Activated CD8-positive, alpha-beta memory T cell treated with anti-CD3 and anti-CD28 coated beads, Interleukin-2, amount 50 U/mL, for 24 hours (primary cell): ENCODE results near the gene OIP5.
A peak's percentile ranks its signal among the peaks of the same experiment; 100 is the strongest.
"Not testable (repeated sequence)": the region's sequence is repeated elsewhere in the genome, so short reads cannot be mapped to it uniquely, and the experiment has no call there.

Experiments
- DNase-seq: peaks from one replicate; pipeline ENCODE4 v3.0.0-alpha.2; 2020; ENCODE audit errors: extremely low read depth

The OIP5 gene

DNA sequence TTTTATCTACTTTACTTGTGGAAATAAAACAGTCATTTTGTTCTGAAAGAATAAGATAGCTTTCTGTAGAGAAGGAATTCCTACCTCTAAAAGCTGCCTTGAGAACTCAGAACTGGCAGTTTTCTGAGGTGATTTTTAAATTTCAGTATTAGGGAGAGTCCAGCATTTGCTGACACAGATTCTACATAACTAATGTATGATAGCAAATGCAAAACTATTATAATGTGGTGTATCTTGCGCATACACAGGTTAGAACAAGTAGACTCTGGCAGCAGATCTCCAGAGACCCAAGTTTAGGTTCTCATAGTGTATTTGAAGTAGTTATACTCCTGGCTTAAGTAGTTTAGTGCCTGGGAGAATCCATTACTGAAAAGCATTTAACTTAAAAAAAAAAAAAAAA, 30.8 kb downstream of the OIP5 start:
- no peak for DNase-seq

DNA sequence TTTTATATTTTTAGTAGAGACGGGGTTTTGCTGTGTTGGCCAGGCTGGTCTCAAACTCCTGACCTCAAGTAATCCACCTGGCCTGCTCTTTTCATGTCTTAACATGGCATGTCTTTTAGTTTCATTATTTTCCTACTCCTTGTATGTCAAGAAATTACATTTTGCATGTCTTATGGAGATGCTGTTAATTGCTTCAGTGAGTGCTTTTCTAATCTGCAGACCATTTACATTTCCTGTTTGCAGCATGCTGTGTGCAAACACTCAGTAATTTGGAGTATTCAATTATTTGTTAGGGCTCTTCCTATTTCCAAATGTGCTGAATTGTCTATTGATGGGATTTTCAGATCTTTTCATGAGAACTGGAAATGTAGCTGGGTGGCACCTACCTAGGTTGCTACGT, 31.3 kb downstream of the OIP5 start:
- DNase-seq: not testable (repeated sequence)

- no peak for DNase-seq
Observed at GRCh38 chr15:41292521-41292920, 39.9 kb downstream of the OIP5 start.

GRCh38 chr15:41291065-41291631, 41.2 kb downstream of the OIP5 start:
- DNase-seq: no peak

DNA sequence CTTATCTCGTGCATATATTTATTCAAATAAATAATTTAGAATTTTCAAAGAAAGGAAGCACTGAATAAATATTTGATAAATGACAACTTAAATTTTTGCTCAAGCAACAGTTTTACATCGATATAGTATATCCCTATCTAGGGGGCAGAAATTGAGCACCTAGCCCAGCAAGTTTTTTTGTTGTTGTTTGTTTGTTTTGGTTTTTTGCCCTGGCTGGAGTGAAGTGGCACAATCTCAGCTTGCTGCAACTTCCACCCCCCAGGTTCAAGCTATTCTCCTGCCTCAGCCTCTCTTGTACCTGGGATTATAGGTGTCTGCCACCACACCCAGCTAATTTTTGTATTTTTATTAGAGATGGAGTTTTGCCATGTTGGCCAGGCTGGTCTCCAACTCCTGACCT, 42.4 kb downstream of the OIP5 start:
- DNase-seq: no peak

DNA sequence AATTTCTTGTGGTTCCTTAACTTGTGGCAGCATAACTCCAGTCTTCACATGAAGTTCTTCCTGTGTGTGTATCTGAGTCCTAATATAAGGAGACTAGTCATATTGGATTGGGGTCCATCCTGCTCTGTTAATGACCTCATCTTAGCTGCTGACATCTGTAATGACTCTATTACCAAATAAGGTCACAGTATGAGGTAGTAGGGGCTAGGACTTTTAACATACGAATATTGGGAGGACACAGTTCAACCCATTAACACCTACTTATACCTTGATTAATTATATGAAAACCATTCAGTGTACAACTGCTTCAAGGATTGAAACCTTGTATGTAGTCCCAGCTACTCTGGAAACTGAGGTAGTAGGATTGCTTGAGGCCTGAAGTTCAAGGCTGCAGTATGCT, 43.9 kb downstream of the OIP5 start:
- DNase-seq: no peak

- no peak for DNase-seq
Observed at GRCh38 chr15:41286665-41287333, 45.6 kb downstream of the OIP5 start.

DNA sequence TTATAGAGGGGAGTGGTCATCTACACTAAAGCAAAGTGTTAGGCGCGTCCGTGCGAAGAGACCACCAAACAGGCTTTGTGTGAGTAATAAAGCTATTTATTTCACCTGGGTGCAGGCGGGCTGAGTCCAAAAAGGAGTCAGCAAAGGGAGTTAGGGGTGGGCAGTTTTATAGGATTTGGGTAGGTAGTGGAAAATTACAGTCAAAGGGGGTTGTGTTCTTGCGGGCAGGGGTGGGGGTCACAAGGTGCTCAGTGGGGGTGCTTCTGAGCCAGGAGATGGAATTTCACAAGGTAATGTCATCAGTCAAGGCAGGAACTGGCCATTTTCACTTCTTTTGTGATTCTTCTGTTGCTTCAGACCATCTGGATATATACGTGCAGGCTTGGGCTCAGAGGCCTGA, 47.1 kb downstream of the OIP5 start:
- no peak for DNase-seq

GRCh38 chr15:41284427-41285177, 47.8 kb downstream of the OIP5 start:
- no peak for DNase-seq

GRCh38 chr15:41283653-41284426, 48.6 kb downstream of the OIP5 start:
- DNase-seq: peak; percentile 95

DNA sequence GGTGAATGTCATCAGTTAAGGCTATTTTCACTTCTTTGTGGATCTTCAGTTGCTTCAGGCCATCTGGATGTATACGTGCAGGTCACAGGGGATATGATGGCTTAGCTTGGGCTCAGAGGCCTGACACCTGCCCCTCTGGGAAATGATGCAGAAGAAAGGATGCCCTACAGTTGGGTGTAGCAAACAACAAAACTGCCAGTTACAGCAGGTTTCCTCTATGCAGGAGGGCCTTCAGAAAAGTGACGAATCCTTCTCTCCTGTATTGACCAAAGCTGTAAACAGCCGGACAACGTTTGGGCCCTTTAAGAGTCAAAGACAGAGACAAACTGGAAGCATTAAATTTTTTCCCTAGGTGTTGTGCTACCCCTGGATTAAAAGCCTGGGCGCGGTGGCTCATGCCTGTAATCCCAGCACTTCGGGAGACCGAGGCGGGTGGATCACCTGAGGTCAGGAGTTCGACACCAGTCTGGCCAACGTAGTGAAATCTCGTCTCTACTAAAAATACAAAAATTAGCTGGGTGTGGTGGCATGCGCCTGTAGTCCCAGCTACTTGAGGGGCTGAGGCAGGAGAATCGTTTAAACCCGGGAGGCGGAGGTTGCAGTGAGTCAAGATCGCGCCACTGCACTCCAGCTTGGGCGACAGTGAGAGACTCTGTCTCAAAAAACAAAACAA, 49.3 kb downstream of the OIP5 start:
- DNase-seq: not testable (repeated sequence)

DNA sequence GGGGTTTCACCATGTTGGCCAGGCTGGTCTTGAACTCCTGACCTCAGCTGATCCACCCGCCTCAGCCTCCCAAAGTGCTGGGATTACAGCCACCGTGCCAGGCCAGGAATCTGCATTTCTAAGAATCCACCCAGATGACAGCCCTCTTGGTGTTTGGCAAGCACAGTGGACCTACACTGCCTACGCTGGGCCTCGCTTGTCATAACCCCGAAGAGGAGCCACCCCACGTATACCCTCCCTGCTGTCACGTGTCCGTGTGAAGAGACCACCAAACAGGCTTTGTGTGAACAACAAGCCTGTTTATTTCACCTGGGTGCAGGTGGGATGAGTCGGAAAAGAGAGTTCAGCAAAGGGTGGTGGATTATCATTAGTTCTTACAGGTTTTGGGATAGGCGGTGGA, 50.0 kb downstream of the OIP5 start:
- DNase-seq: not testable (repeated sequence)

DNA sequence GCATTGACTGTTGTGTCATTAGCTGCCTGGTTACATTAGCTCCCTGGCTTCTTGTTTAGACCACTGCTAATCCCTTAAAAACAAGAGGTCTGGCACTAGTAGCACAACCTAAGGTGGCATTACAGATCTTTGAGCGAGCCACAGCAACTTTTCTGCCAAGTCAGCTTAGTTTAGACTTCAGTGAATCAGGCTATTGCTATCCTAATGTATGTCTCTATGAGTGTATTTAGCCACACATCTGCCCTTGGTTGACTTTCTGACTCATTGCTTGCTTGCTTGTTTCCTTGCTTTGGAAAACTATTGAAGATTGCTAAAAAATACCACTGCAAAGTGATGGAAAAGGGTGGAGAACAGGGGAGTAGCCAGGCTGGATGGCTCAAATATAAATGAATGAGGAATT, 51.2 kb downstream of the OIP5 start:
- no peak for DNase-seq

- DNase-seq: no peak
Observed at GRCh38 chr15:41279535-41280283, 52.7 kb downstream of the OIP5 start.

GRCh38 chr15:41278319-41278718, 54.1 kb downstream of the OIP5 start:
- DNase-seq: no peak

- no peak for DNase-seq
Observed at GRCh38 chr15:41276831-41277230, 55.6 kb downstream of the OIP5 start.

- DNase-seq: no peak
Observed at GRCh38 chr15:41269887-41270286, 62.5 kb downstream of the OIP5 start.

GRCh38 chr15:41263891-41264351, 68.5 kb downstream of the OIP5 start:
- no peak for DNase-seq

DNA sequence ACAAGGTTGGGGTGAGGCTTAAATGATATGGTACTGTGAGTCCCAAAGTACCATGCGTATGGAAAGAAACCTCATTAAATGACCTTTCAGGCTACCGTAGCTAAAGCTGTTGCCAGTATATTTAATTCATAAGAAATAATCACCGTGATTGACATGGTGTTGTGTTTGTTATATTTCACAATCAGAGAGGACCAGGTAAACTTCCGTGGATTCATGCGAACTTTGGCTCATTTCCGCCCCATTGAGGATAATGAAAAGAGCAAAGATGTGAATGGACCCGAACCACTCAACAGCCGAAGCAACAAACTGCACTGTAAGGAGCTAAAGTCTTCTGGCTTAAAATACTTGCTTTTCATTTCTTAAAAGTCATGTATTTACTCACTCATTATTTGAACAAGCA, 69.8 kb downstream of the OIP5 start:
- DNase-seq: no peak

DNA sequence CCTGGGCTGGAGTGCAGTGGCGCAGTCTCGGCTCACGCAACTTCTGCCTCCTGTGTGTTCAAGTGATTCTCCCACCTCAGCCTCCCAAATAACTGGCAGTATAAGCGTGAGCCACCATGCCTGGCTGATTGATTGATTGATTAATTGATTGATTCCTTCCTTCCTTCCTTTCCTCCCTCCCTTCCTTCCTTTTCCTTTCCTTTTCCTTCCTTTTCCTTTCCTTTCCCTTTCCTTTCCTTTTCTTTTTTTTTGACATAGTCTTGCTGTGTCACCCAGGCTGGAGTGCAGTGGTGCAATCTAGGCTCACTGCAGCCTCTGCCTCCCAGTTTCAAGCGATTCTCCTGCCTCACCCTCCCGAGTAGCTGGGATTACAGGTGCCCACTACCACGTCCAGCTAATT, 71.5 kb downstream of the OIP5 start:
- DNase-seq: not testable (repeated sequence)
